Measurements from ENCODE around the gene BMPR2.
"Not testable (repeated sequence)": the region's sequence is repeated elsewhere in the genome, so short reads cannot be mapped to it uniquely, and the experiment has no call there.

The BMPR2 gene

DNA sequence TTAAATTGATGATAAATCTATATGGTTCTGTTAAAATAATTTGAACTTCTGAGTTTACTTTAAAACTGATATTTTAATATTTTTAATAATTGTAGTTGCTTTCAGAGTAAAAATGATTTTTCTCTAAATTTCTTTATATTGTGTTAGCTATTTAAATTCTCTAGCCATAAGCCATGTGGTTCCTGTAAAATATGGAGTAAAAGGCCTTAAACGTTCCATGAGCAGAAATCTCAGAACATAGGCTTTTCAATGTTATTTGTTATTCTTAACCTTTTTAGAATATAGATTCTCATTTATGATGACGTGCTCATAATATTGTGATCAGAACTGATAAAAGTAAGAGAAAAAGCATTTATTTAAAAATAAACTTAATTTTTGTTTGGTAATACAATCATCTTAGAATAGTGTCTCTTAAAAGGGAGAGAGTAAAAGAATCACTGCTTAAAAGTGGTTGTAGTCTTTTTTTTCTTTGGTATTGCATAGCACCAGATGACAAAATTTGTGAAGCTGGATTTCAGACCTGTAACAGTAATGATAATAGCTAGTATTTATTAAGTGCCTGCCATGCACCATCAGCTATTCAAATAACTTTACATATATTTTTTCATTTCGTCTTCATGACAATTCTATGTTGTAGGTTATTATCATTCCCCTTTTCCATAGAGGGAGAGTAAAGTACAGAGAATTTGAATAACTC, 2.7 kb downstream of the BMPR2 start:
- in situ Hi-C loops (cut with MboI; ENCODE audit: low sequenced_read_pairs) = no loop called here

DNA sequence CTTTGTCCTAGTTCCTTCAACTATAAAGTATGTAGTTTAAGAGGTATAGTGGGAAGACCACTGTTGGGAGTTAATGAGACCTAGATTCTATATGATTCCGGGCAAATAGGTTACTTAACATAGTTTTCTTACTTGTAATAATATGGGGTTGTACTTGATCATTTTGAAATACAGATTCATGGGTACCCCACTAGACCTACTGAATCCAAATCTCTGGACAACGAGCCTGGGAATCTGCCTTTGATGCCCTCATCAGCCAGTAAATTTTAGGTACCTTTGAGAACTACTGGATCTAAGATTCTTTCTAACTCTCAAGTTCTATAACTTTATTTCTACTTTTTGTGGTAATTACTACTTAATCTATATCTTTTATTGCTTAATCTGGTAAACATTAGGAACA, 6.6 kb downstream of the BMPR2 start:
- in situ Hi-C loops (cut with MboI; ENCODE audit: low sequenced_read_pairs) = no loop called here

DNA sequence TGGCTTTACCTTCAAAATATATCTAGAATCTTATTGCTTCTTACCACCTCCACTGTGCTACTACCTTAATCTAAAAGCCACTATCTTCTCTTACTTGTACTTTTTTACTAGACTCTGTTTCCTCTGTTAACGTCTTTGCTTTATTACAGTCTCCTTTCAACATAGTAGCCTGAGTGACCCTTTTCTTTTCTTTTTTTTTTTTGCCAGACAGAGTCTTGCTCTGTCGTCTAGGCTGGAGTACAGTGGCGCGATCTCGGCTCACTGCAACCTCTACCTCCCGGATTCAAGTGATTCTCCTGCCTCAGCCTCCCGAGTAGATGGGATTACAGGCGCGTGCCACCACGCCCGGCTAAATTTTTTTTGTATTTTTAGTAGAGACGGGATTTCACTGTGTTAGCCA, 10.4 kb downstream of the BMPR2 start:
- in situ Hi-C loops (cut with MboI; ENCODE audit: low sequenced_read_pairs) = not testable (repeated sequence)

DNA sequence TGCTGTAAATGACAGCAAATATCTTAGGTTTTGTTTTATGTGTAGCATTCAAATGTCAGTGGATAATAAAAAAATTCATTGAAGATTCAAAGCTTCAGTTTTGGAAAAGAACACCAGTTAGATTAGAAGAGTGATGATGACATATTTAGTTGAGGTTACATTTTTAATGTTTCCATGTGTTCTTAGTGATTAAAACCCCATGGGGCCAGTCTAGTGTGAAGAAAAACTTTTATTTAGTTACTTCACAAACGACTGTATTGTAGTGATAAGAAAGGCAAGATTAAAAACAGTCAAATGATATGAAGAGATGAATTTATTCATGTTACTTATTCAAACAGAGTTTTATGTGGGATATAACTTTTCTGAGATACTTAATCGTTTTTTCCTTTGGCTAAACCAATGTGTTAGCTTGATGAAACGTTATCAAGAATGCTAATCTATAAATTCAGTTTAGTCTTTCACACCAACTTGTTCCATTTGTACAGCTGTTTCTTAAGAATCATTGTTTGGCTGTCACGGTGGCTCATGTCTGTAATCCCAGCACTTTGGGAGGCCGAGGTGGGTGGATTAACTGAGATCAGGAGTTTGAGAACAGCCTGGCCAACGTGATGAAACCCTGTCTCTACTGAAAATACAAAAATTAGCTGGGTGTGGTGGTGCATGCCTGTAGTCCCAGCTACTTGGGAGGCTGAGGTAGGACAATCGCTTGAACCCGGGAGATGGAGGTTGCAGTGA, 11.6 kb downstream of the BMPR2 start:
- in situ Hi-C loops (cut with MboI; ENCODE audit: low sequenced_read_pairs) = no loop called here

DNA sequence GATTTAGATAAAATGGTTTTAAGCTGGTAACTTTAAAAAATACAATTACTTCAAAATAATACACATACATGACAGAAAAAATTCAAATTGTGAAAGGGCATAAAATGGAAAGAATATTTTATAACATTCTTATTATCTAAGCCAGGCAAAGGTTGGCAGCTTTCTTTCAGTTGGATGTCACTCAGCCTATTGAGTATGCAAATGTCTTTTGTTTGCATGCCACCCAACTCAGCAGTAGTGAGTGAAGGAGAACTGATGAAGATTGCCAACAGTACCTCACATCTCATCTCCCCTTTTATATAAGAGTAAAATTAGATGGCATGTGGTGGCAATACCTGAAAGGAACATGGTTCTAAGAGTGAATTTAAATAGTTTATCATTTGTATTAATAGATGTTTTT, 24.8 kb downstream of the BMPR2 start:
- in situ Hi-C loops (cut with MboI; ENCODE audit: low sequenced_read_pairs) = no loop called here

DNA sequence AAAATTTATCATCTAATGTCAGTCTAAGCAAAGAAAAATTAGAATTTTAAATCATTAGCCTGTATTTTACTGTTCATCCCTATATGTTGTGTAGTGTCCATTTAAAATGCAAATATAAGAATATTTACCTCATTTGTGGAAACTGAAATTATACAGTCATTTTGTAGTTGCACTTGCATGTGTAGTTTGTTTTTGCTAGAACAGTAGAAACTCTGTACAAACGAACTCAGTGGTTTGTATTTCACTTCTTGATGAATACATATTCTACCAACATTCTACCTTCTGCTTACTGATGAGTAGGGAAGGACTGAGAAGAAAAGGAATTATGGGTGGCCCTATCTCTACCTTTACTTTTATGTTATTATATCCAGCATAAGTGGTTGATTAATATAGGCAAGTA, 29.7 kb downstream of the BMPR2 start:
- in situ Hi-C loops (cut with MboI; ENCODE audit: low sequenced_read_pairs) = no loop called here

DNA sequence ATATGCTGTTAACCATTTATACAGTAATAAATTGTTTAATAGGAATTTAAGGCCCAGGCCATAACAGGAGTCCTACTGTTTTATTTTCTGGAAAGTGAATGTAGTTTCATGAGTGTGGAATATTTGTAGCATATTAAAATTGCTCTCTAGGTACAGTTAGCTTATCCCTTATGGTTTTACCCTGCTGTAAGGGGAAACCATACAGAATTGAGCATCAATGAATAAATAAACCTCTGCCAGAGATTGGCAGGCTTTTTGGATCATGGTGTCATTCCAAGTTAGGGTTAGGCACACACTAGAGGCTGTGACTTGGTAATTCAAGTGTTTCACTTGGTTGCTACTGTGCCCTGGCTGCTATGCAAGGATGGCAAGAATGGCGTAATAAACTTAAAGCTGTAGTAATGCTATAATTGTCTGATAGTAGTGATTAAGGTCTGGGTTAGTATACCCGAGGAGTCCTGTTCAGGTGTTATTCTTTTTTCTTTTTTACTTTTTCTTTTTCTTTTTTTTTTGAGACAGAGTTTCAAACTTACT, 30.4 kb downstream of the BMPR2 start:
- in situ Hi-C loops (cut with MboI; ENCODE audit: low sequenced_read_pairs) = no loop called here

DNA sequence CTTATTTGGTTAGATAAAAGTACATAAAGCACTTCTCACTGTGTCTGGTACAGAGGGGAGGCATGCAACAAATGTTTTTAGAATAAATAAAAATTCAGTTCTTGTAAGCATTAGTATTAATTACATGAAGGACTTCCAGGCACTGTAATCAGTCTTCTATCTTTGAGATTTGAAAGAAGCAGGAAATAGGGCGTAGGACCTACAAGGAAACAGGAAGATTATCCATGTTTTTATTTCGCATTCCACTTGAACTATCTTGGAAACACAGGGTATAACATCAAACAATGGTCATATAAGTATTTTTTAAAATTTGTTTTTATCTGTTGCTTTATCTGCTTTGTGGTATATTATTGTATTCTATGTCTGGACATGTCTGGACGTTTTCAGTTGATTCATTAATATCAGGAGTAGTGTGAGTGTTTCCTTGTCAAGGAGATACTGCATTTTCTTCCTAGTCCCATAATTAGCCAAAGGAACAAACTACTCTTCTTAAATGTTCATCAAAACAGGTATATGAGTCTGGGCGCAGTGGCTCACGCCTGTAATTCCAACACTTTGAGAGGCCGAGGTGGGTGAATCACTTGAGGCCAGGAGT, 32.5 kb downstream of the BMPR2 start:
- in situ Hi-C loops (cut with MboI; ENCODE audit: low sequenced_read_pairs) = no loop called here

DNA sequence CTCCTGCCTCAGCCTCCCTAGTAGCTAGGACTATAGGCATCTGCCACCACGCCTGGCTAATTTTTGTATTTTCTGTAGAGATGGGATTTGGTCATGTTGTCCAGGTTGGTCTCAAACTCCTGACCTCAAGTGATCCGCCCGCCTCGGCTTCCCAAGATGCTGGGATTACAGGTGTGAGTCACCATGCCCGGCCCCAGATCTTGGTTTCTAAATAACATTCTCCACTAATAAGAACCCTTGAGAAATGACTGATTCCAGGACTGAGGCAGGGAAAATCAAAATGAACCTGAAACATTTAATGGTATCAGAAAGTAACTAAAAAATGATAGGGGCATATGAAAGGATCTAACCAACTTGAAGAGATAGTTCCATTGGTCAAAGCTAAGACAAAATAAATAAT, 34.0 kb downstream of the BMPR2 start:
- in situ Hi-C loops (cut with MboI; ENCODE audit: low sequenced_read_pairs) = no loop called here

DNA sequence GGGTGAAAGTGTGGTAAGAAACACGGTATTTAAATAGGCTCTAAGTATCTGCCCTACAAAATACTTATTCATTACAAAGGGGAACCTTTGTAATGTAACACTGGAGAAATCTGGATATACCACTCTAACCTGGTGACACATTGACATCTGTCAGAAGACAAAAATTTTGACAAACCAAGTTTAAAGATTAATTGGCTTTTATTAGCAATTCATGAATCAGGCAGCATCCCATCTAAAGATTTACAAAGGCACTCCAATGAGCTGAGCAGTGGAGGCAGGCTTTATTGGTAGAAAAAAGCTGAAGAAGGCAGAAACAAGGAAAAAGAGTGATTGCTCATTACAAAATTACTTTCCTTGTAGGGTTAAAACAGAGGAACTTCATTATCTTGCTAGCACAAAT, 35.0 kb downstream of the BMPR2 start:
- in situ Hi-C loops (cut with MboI; ENCODE audit: low sequenced_read_pairs) = no loop called here

DNA sequence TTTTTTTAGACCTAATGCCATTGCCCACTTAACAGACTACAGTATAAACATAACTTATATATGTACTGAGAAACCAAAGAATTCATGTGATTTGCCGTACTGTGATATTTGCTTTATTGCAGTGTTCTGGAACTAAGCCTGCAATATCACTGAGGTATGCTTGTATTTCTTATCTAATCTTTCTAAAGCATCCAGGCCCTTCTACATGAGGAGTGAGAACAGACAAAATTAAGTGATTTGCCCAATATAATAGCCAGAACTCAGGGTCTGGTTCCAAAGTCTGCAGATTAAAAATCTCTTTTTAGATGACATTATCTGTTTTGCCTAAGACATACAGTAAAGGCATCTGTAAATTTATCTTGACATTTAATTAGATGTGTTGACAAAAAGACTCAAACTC, 41.9 kb downstream of the BMPR2 start:
- in situ Hi-C loops (cut with MboI; ENCODE audit: low sequenced_read_pairs) = no loop called here

DNA sequence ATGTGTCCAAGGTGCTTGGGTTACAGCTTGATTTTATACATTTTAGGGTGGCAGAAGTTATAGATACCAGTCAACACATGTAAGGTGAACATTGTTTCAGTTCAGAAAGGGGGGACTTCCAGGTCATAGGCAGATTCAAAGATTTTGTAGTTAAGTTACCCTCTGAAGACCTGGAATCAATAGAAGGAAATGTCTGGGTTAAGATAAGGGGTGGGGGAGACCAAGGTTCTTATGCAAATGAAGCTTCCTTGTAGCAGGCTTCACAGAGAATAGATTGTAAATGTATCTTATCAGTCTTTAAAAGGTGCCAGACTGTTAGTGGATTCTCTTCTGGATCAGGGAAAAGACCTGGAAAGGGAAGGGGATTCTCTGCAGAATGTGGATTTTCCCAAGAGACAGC, 42.4 kb downstream of the BMPR2 start:
- in situ Hi-C loops (cut with MboI; ENCODE audit: low sequenced_read_pairs) = no loop called here

DNA sequence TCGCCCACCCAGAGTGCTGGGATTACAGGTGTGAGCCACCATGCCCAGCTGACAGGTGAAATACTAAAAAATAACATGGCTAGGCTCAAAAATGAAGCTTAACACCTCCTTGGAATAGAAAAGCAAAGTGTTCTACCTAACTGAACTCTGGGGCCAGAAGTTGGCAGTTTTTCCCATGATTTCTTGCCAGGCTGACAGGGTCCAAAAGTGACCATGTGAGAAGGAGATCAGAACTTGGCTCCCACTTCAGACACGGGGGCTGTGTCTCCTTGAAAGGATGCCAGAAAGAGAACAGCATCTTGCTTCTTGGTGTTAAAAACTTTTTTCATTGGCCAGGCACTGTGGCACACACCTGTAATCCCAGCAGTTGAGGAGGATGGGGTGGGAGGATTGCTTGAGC, 47.0 kb downstream of the BMPR2 start:
- in situ Hi-C loops (cut with MboI; ENCODE audit: low sequenced_read_pairs) = no loop called here

DNA sequence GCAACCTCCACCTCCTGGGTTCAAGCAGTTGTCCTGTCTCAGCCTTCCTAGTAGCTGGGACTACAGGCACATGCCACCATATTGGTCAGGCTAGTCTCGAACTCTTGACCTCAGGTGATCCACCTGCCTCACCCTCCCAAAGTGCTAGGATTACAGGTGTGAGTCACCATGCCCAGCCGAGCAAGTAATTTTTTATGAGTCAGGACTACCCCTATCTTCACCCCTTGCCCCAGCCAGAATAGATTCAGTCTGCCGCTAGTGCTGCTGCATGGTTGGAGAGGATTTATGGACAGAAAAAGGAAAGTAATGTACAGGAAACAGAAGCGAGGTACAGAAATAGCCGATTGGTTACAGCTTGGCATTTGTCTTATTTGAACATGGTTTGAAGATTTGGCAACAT, 48.9 kb downstream of the BMPR2 start:
- in situ Hi-C loops (cut with MboI; ENCODE audit: low sequenced_read_pairs) = no loop called here

DNA sequence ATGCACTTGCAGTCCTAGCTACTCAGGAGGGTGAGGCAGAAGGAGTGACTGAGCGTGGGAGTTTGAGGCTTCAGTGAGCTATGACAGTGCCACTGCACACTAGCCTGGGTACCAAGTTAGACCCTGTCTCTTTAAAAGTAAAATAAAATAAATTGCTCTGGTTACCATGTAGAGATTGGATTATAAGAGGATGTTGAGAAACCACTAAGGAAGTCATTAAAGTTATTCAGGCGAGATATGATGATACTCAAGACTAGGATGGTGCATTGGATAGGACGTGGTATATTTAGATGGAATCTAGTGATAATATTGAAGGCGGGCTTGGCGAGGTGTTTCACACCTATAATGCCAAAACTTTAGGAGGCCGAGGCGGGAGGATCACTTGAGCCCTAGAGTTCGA, 50.6 kb downstream of the BMPR2 start:
- in situ Hi-C loops (cut with MboI; ENCODE audit: low sequenced_read_pairs) = no loop called here

DNA sequence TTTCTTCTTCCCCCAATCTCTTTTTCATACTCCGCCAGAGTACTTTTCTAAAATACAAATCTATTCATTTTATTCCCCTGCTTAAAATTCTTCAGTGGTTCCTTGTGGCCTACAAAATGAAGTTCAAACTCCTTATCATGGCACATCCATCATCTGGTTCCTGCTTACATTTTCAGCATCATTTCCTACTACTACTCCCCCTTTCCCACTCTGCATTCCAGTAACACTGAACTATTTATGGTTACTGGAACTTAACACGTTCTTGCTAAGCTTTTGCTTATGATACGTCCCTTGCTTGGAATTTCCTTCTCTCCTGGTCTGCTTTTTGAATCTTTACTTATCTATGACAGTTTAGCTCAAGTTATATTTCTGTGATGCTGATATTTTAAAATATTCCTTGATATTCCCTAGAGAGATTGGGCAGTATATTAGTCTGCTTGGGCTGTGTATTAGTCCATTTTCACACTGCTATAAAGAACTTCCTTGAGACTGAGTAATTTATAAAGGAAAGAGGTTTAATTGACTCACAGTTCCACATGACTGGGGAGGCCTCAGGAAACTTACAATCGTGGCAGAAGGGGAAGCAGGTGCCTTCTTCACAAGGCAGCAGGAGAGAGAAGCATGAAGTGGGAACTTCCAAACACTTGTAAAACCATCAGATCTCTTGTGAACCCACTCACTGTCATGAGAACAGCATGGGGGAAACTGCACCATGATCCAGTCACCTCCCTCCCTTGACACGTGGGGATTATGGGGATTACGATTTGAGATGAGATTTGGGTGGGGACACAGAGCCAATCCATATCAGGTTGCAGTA, 53.2 kb downstream of the BMPR2 start:
- in situ Hi-C loops (cut with MboI; ENCODE audit: low sequenced_read_pairs) = no loop called here

DNA sequence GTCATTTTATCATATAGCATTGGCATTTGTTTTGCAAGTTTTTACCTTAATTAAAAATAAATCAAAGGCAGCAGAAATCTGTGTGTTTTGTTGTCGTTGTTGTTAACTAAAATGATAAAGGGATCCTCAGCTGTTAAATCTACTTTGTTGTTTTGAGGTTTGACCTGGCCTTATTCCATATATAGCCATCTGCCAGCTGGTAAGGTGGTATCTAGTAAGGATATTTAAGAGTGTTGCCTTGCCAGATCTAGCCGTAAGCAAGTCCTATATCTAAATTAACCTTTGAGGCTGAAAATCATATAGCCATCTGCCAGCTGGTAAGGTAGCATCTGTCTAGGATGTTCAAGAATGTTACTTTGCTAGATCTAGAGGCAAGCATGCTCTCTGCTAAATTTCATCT, 56.6 kb downstream of the BMPR2 start:
- in situ Hi-C loops (cut with MboI; ENCODE audit: low sequenced_read_pairs) = no loop called here

DNA sequence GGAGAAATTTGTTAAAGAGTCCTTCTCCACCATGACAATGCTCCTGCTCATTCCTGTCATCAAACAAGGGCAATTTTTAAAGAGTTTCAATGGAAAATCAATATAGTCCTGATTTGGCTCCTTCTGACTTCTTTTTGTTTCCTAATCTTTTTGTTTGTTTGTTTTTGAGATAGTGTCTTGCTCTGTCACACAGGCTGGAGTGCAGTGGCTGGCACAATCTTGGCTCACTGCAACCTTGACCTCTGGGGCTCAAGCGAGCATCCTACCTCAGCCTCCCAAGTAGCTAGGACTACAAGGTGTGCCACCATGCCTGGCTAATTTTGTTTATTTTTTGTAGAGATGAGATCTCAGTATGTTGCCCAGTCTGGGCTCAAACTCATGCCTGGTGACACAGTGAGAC, 58.3 kb downstream of the BMPR2 start:
- in situ Hi-C loops (cut with MboI; ENCODE audit: low sequenced_read_pairs) = no loop called here

DNA sequence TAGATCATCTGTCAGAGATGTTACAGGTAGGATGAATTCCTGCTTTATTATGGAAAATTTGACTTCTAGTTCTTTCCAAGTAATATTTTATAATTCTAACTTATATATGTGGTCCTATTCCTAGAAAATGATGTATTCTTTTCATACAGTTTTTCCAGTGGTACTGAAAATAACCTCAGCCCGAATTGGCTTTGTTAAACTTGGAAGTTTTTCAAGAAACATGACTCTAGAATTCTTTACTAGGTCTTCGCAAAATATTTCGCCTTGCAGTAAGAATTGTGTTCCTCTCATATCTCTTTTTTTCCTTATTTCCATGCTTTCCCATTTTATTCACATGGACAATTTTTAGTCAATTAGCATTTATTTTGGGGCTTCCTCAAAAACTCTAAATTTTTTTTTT, 60.5 kb downstream of the BMPR2 start:
- in situ Hi-C loops (cut with MboI; ENCODE audit: low sequenced_read_pairs) = no loop called here

DNA sequence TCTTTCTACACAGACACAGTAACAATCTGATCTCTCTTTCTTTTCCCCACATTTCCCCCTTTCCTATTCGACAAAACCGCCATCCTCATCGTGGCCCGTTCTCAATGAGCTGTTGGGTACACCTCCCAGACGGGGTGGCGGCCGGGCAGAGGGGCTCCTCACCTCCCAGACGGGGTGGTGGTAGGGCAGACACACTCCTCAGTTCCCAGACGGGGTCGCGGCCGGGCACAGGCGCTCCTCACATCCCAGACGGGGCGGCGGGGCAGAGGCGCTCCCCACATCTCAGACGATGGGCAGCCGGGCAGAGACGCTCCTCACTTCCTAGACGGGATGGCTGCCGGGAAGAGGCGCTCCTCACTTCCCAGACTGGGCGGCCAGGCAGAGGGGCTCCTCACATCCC, 64.0 kb downstream of the BMPR2 start:
- in situ Hi-C loops (cut with MboI; ENCODE audit: low sequenced_read_pairs) = not testable (repeated sequence)

DNA sequence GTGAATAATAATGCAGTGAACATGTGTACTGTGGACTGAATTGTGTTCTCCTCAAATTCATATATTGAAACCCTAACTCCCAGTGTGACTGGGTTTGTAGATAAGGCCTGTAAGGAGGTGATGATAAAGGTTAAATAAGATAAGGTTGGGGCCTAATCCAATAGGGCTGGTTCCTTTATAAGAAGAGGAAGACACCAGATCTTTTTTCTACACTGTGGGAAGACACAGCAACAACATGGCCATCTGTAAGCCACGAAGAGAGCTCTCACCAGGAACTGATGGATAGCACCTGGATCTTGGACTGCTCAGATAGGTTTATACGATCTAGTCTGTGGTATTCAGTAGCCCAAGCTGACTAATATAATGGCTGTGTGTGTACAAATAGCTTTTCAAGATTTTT, 66.8 kb downstream of the BMPR2 start:
- in situ Hi-C loops (cut with MboI; ENCODE audit: low sequenced_read_pairs) = no loop called here

Measured in HL-60/S4 (cell line).